HG03469 (cell line): ENCODE measurements around the gene GAA.
"Not testable (repeated sequence)": the region's sequence is repeated elsewhere in the genome, so short reads cannot be mapped to it uniquely, and the experiment has no call there.

Experiments
- ATAC-seq: cut with Tn5 transposase; IDR thresholded peaks from one replicate; pipeline ENCODE4 v1.9.1; 2021; ENCODE audit warnings: mild to moderate bottlenecking, moderate library complexity, moderate number of reproducible peaks; ENCODE audit not compliant: unreplicated experiment

GAA gene

DNA sequence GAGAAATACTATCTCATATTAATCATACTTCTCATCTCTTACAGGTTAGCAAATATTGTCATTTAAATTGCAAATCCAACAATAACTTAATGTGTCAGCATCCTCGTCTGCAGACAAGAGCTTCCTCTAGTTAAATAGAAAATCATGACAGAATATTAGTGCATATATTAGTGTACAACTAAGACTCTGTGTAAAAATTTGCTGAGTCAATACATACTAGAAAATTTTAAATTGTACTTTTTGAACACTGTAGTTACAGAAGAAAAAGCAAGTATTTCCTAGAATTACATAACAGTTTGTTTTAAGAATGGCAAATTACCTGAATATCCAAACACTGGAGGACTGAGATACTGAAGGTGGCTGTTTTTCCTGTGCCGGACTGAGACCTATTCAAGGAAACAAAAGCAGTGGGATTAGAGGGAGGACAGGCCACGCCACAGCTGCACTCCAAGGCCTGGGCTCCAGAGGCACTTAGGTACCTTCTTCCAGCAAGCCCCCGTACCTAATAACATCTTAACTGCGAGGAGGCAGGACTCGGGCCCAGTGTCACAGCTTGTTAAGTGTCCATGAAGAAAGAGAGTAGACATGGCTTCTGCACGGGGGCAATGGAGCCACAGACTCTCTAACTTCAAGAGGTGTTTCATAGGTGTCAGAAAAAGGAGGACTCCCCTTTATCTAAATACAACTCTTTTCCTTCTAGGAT lies 40.2 kb downstream of the GAA start:
- ATAC-seq, result no peak

DNA sequence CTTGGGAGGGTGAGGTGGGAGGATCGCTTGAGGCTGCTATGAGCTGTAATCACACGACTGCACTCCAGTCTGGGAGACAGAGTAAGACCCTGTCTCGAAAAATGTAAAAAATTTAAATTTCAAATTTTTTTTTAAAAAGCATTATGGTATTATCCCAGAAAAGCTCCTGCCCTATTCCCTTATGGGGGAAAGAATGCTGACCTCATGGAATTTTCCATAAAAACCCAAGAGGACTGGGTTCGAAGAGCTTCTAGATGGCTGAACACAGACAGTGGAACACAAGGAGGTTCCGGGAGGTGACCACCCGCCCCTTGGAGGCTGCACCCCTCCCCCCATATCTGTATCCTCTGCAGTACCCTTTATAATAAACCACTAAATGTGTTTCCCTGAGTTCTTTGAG lies 41.5 kb downstream of the GAA start:
- ATAC-seq, result no peak

GRCh38 chr17:80145076-80146075 lies 44.0 kb downstream of the GAA start:
- ATAC-seq, result no peak

- ATAC-seq, result peak; percentile 12
Measured at GRCh38 chr17:80146121-80147034, 45.0 kb downstream of the GAA start.

GRCh38 chr17:80147035-80147822 lies 45.8 kb downstream of the GAA start, which contains the start of gene EIF4A3:
Gene EIF4A3, minus strand, starts transcription at chr17:80147128. Its CDS starts 167 bp downstream, at chr17:80146961.
- ATAC-seq, result peak; percentile 80

- ATAC-seq, result no peak
Measured at GRCh38 chr17:80151333-80151732, 50.0 kb downstream of the GAA start.

DNA sequence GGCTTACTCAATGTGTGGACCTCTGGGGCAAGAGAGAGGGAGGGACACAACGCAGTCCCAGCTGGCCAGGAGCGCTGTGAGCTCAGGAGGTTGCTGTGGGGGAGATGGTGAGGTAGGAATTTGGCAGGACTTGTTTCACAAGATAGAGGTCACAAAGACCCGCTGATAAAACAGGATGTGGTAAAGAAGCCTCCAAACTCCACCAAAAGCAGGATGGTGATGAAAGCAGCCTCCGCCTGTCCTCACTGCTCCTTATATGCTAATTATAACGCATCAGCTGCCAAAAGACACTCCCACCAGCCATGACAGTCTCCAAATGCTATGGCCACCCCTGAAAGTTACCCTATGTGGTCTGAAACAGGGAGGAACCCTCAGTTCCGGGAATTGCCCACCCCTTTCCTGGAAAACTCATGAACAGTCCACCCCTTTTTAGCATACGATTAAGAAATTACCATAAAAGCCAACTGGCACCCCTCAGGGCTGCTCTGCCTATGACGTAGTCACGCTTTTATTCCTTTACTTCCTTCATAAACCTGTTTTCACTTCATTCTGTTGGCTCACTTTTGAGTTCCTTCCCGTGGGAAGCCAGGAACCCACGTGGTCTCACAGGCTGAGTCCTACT lies 50.8 kb downstream of the GAA start:
- no peak for ATAC-seq

GRCh38 chr17:80153004-80153403 lies 51.6 kb downstream of the GAA start:
- ATAC-seq, result no peak

GRCh38 chr17:80154166-80154565 lies 52.8 kb downstream of the GAA start:
- no peak for ATAC-seq

DNA sequence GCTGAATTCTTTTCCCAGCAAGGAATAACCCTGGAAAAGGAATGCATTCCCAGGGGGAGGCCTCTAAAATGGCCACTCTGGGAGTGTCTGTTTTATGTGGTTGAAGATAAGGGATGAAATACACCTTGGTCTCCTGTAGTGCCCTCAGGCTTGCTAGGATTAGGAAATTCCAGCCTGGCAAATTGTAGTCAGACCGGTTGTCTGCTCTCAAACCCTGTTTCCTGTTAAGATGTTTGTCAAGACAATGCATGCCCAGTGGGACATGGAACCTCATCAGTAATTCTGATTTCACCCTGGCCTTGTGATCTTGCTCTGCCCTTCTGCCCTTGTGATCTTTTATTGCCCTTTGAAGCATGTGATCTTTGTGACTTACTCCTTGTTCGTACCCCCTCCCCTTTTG lies 54.2 kb downstream of the GAA start:
- not testable (repeated sequence) for ATAC-seq

DNA sequence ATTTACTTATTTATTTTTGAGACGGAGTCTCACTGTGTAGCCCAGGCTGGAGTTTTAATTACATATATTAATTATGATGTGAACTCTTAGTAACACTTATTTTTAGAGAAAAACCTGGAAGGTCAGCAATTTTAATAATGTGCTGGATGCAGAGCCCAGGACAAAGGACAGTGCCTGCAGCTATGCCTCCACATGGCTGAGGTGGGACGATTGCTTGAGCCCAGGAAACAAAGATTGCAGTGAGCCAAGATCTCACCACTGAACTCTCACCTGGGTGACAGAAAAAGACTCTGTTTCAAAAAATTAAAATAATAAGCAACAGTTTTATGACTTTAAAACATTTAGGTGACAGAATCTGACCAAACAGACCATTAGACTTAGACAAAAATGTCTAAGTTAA lies 57.5 kb downstream of the GAA start:
- no peak for ATAC-seq

GRCh38 chr17:80160536-80160935 lies 59.2 kb downstream of the GAA start:
- no peak for ATAC-seq

DNA sequence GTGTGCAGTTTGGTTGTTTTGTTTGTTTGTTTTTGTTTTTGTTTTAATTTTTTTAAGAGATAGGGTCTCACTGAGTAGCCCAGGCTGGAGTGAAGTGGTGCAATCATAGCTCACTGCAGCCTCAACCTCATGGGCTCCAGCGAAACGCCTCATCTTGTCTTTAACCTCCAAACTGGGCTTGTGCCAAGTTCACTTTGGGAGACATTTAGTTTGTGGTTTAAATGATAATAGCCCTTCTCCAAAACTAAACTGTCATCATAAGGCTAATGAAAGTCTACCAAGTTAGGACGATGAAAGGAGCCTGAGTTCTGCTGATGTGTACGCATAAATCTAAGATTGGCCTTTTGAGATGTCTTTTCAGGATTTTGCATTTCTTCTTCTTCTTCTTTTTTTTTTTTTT lies 62.0 kb downstream of the GAA start:
- ATAC-seq, result no peak

DNA sequence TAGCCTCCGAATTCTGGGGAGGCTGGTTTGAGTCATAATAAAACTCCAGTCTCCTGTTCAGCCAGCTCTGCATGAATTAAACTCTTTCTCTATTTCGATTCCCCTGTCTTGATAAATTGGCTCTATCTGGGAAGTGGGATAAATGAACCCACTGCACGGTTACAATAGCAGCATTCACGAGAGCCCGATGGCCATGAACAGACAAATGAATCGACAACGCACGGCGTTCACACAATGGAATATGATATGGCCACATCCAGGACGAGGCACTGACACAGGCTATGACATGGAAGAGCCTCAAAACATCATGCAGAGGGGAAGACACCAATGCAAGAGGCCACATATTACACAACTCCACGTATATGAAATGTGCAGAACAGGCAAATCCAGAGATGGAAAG lies 62.8 kb downstream of the GAA start:
- no peak for ATAC-seq

GRCh38 chr17:80166446-80166845 lies 65.1 kb downstream of the GAA start:
- ATAC-seq, result no peak

DNA sequence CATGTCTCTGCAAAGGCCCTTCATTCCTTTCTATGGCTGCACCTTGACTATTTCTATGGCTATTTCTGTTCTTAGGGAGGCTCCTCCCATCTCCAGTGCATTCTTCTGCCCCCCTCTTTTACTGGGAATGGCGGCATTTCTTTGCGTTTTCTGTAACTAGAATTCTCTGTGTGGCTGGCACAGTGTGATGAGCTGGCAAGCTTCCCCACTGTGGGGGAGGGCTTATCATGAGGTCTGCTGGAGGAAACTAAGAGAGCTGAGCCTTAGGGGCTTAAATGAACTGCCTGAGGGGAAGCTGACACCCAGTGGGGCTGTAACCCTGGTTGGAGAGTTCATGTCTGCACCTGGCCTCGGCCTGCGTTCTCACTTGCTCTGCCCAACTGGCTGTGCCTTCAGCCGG lies 67.0 kb downstream of the GAA start:
- no peak for ATAC-seq

DNA sequence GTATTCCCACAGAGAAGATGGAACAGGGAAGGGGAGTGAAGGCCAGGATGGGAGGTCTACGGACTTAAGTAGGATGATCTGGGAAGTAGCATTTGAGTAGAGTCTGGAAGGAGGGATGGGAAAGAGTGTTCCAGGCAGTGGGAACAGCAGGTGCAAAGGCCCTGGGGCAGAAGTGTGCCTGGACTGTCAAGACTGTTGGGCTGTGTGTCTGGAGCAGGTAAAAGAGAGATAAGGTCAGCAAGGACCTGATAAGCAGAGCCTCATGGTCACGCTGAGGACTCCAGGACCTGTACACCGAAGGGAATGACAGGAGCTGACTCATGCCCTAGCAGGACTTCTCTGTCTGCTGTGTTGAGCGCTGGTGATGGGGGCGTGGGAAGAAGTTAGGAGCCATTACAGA lies 67.7 kb downstream of the GAA start:
- no peak for ATAC-seq
